HEK293 (cell line): ENCODE data around the gene B4GALT6.

Experiments used
- CTCF ChIA-PET: fragments of 350-600 bp; formaldehyde crosslinking; extraction: SDS; loops from one replicate; lab custom pipeline; 2021; ENCODE audit warnings: antibody characterized with exemption; lab: Yijun Ruan, JAX
- POLR2A ChIA-PET: fragments of 300-600 bp; formaldehyde crosslinking; extraction: SDS; loops from one replicate; lab custom pipeline; 2020; ENCODE audit warnings: antibody characterized with exemption, inconsistent platforms; lab: Yijun Ruan, JAX
- H3K27ac ChIP-seq: fragments of 200-500 bp; sonication (Bioruptor generic); 2 replicates; pipeline ENCODE4 v1.5.1; 2014; ENCODE audit warnings: low read depth, low read length, control low read depth, inconsistent platforms; ENCODE audit errors: extremely low read depth
- H3K36me3 ChIP-seq, 2 experiments: fragments of 200-500 bp in 1 of 2; sonication (Bioruptor generic) in 1 of 2; 1 replicate in 1 of 2; 2 replicates in 1 of 2; pipeline ENCODE4 v1.5.1; 2014 to 2017; ENCODE audit warnings: inconsistent platforms in 2 of 2, low read length in 2 of 2; ENCODE audit not compliant: control insufficient read depth in 2 of 2, insufficient read depth in 1 of 2
- H3K4me1 ChIP-seq: fragments of 200-500 bp; sonication (Bioruptor generic); 2 replicates; pipeline ENCODE4 v1.5.1; 2014; ENCODE audit warnings: mild to moderate bottlenecking, low read length, inconsistent platforms; ENCODE audit not compliant: control insufficient read depth, insufficient read depth
- H3K4me3 ChIP-seq: 2 replicates; pipeline ENCODE4 v1.5.1; 2011; ENCODE audit warnings: low read depth, mild to moderate bottlenecking, control low read depth, low read length, moderate library complexity
- H3K9me3 ChIP-seq: fragments of 200-500 bp; sonication (Bioruptor generic); 2 replicates; pipeline ENCODE4 v1.5.1; 2014; ENCODE audit warnings: low read depth, low read length, inconsistent platforms; ENCODE audit not compliant: control insufficient read depth, insufficient read depth
- EGR2 ChIP-seq: fragments of 450-650 bp; formaldehyde crosslinking; IDR thresholded peaks from 2 replicates; pipeline ENCODE4 v1.5.1; 2016; ENCODE audit warnings: low read depth, missing biosample characterization, missing genetic modification characterization
- GFI1B ChIP-seq: fragments of 450-650 bp; formaldehyde crosslinking; IDR thresholded peaks from 2 replicates; pipeline ENCODE4 v1.5.1; 2016; ENCODE audit warnings: missing biosample characterization, missing genetic modification characterization
- HOXD13 ChIP-seq: sonication (generic); formaldehyde crosslinking; IDR thresholded peaks from 2 replicates; pipeline ENCODE4 v1.8.0; 2022; ENCODE audit warnings: missing genetic modification reagents, borderline replicate concordance
- KLF1 ChIP-seq: fragments of 450-650 bp; formaldehyde crosslinking; IDR thresholded peaks from 2 replicates; pipeline ENCODE4 v1.5.1; 2016; ENCODE audit warnings: missing biosample characterization, missing genetic modification characterization
- KLF10 ChIP-seq: fragments of 450-650 bp; IDR thresholded peaks from 2 replicates; pipeline ENCODE4 v1.5.1; 2018; ENCODE audit warnings: missing biosample characterization, mild to moderate bottlenecking, missing genetic modification characterization
- OSR2 ChIP-seq: fragments of 450-650 bp; formaldehyde crosslinking; IDR thresholded peaks from 2 replicates; pipeline ENCODE4 v1.5.1; 2016; ENCODE audit warnings: missing biosample characterization, missing genetic modification characterization
- SCRT1 ChIP-seq: fragments of 450-650 bp; formaldehyde crosslinking; IDR thresholded peaks from 2 replicates; pipeline ENCODE4 v1.5.1; 2016; ENCODE audit warnings: missing biosample characterization, missing genetic modification characterization, borderline replicate concordance
- SETDB1 ChIP-seq: IDR thresholded peaks from one replicate; pipeline ENCODE4 v1.6.1; 2017; ENCODE audit warnings: mild to moderate bottlenecking, low read length, moderate library complexity, mixed read lengths; ENCODE audit not compliant: insufficient read length
- SP2 ChIP-seq: fragments of 450-650 bp; formaldehyde crosslinking; IDR thresholded peaks from 2 replicates; pipeline ENCODE4 v1.5.1; 2016; ENCODE audit warnings: missing biosample characterization, missing genetic modification characterization
- WT1 ChIP-seq: fragments of 450-650 bp; formaldehyde crosslinking; IDR thresholded peaks from 2 replicates; pipeline ENCODE4 v1.5.1; 2016; ENCODE audit warnings: missing biosample characterization, missing genetic modification characterization
- ZBTB20 ChIP-seq: fragments of 450-650 bp; formaldehyde crosslinking; IDR thresholded peaks from 2 replicates; pipeline ENCODE4 v1.5.1; 2016; ENCODE audit warnings: missing biosample characterization, missing genetic modification characterization
- ZBTB26 ChIP-seq: fragments of 450-650 bp; formaldehyde crosslinking; optimal IDR thresholded peaks from 2 replicates; pipeline ENCODE3; 2016; ENCODE audit warnings: missing biosample characterization, mild to moderate bottlenecking, missing genetic modification characterization
- ZFHX2 ChIP-seq: fragments of 450-650 bp; formaldehyde crosslinking; conservative IDR thresholded peaks from 2 replicates; pipeline ENCODE4 v1.5.1; 2016; ENCODE audit warnings: missing biosample characterization, missing genetic modification characterization
- ZFP37 ChIP-seq: fragments of 450-650 bp; formaldehyde crosslinking; IDR thresholded peaks from 2 replicates; pipeline ENCODE4 v1.5.1; 2016; ENCODE audit warnings: missing biosample characterization, missing genetic modification characterization
- ZNF140 ChIP-seq: fragments of 450-650 bp; formaldehyde crosslinking; IDR thresholded peaks from 2 replicates; pipeline ENCODE4 v1.5.1; 2016; ENCODE audit warnings: missing biosample characterization, missing genetic modification characterization
- ZNF19 ChIP-seq: fragments of 450-650 bp; formaldehyde crosslinking; IDR thresholded peaks from 2 replicates; pipeline ENCODE4; 2016; ENCODE audit warnings: missing biosample characterization, missing genetic modification characterization, low read depth
- ZNF23 ChIP-seq: fragments of 450-650 bp; formaldehyde crosslinking; IDR thresholded peaks from 2 replicates; pipeline ENCODE4 v1.5.1; 2016; ENCODE audit warnings: missing biosample characterization, missing genetic modification characterization, borderline replicate concordance
- ZNF24 ChIP-seq: fragments of 450-650 bp; formaldehyde crosslinking; IDR thresholded peaks from 2 replicates; pipeline ENCODE4 v1.5.1; 2016; ENCODE audit warnings: missing biosample characterization, missing genetic modification characterization
- ZNF26 ChIP-seq: fragments of 450-650 bp; formaldehyde crosslinking; IDR thresholded peaks from 2 replicates; pipeline ENCODE4 v1.5.1; 2016; ENCODE audit warnings: missing biosample characterization, missing genetic modification characterization
- ZNF366 ChIP-seq: fragments of 450-650 bp; formaldehyde crosslinking; conservative IDR thresholded peaks from 2 replicates; pipeline ENCODE4 v1.5.1; 2016; ENCODE audit warnings: missing biosample characterization, missing genetic modification characterization
- ZNF518A ChIP-seq: fragments of 450-650 bp; formaldehyde crosslinking; conservative IDR thresholded peaks from 2 replicates; pipeline ENCODE4 v1.5.1; 2016; ENCODE audit warnings: low read depth, missing biosample characterization, missing genetic modification characterization
- ZNF660 ChIP-seq: fragments of 450-650 bp; IDR thresholded peaks from 2 replicates; pipeline ENCODE4 v1.5.1; 2018; ENCODE audit warnings: missing biosample characterization, mild to moderate bottlenecking, missing genetic modification characterization
- ZNF768 ChIP-seq: fragments of 450-650 bp; formaldehyde crosslinking; IDR thresholded peaks from 2 replicates; pipeline ENCODE4 v1.5.1; 2018; ENCODE audit warnings: missing biosample characterization, mild to moderate bottlenecking, missing genetic modification characterization
- ZNF776 ChIP-seq: fragments of 450-650 bp; formaldehyde crosslinking; IDR thresholded peaks from 2 replicates; pipeline ENCODE4 v1.5.0; 2017; ENCODE audit warnings: missing biosample characterization, missing genetic modification characterization, borderline replicate concordance
- ZXDB ChIP-seq: fragments of 450-650 bp; formaldehyde crosslinking; IDR thresholded peaks from 2 replicates; pipeline ENCODE4 v1.5.1; 2016; ENCODE audit warnings: missing biosample characterization, missing genetic modification characterization
- TF ChIP-seq, protein P1 (sequence below): fragments of 450-650 bp; formaldehyde crosslinking; IDR thresholded peaks from 2 replicates; pipeline ENCODE4 v1.5.1; 2016; ENCODE audit warnings: missing biosample characterization, missing genetic modification characterization
- TF ChIP-seq, protein P2 (sequence below): fragments of 450-650 bp; formaldehyde crosslinking; IDR thresholded peaks from 2 replicates; pipeline ENCODE4 v1.5.1; 2016; ENCODE audit warnings: missing biosample characterization, missing genetic modification characterization

The B4GALT6 gene

GRCh38 chr18:31679133-31679742 is 5.1 kb downstream of the B4GALT6 start:
- H3K27ac ChIP-seq: no peak overlapping the region
- CTCF ChIA-PET: interaction anchor here (0.7 to 2.7 kb wide), 8 partner anchors 12 to 298 kb away, joined by 3 to 12 read pairs (median 4); no protein-coding TSS in a partner anchor
- no peaks in the 10 kb centered on the region for H3K36me3 ChIP-seq
- 0 out of 2 replicates have a peak, but pooled peaks have one; percentile 10 for TF ChIP-seq WT1
- peak; percentile 23 for TF ChIP-seq SETDB1
- TF ChIP-seq ZFP37 (tag by site-specific recombination): no peak
- 0 out of 2 replicates have a peak, but pooled peaks have one; percentile 19 for TF ChIP-seq GFI1B
- peak; percentile 83 for TF ChIP-seq ZFHX2 (tag by site-specific recombination)
- TF ChIP-seq ZNF19 (tag by site-specific recombination): no peak
- 0 out of 2 replicates have a peak, but pooled peaks have one; percentile 21 for TF ChIP-seq ZNF518A (tag by site-specific recombination)
- TF ChIP-seq SP2: no peak
- 0 out of 2 replicates have a peak, but pooled peaks have one; percentile 41 for TF ChIP-seq OSR2 (tag by site-specific recombination)
- no peak for TF ChIP-seq KLF10 (tag by site-specific recombination)
- TF ChIP-seq ZNF660 (tag by site-specific recombination): no peak
- TF ChIP-seq ZBTB26: no peak
- 0 out of 2 replicates have a peak, but pooled peaks have one; percentile 18 for TF ChIP-seq ZXDB
- TF ChIP-seq ZNF366 (tag by site-specific recombination): peak; percentile 31; the same call in 1 of the 2 replicates
- TF ChIP-seq EGR2: peak; percentile 67; the same call in 1 of the 2 replicates
- no peaks in the 10 kb centered on the region for H3K9me3 ChIP-seq
- H3K4me3 ChIP-seq: no peak overlapping the region
- POLR2A ChIA-PET: no interaction called here
- peaks cover 2% of the 10 kb centered on the region for H3K4me1 ChIP-seq

GRCh38 chr18:31678425-31678824 is 6.0 kb downstream of the B4GALT6 start:
- Histone ChIP-seq H3K27ac (no peak overlapping the region), H3K36me3 (no peaks in the 10 kb centered on the region), H3K4me3 (no peak overlapping the region), H3K4me1 (peaks cover 2% of the 10 kb centered on the region)
- POLR2A ChIA-PET: no interaction called here
- TF ChIP-seq ZNF24 (tag by site-specific recombination): no peak
- no peak for TF ChIP-seq SCRT1 (tag by site-specific recombination)
- TF ChIP-seq ZNF768 (tag by site-specific recombination): no peak
- TF ChIP-seq, protein P1, sequence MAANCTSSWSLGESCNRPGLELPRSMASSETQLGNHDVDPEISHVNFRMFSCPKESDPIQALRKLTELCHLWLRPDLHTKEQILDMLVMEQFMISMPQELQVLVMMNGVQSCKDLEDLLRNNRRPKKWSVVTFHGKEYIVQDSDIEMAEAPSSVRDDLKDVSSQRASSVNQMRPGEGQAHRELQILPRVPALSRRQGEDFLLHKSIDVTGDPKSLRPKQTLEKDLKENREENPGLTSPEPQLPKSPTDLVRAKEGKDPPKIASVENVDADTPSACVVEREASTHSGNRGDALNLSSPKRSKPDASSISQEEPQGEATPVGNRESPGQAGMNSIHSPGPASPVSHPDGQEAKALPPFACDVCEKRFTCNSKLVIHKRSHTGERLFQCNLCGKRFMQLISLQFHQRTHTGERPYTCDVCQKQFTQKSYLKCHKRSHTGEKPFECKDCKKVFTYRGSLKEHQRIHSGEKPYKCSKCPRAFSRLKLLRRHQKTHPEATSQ (tag by site-specific recombination): no peak
- no peak for TF ChIP-seq HOXD13 (CRISPR knock-in tag)
- TF ChIP-seq, protein P2, sequence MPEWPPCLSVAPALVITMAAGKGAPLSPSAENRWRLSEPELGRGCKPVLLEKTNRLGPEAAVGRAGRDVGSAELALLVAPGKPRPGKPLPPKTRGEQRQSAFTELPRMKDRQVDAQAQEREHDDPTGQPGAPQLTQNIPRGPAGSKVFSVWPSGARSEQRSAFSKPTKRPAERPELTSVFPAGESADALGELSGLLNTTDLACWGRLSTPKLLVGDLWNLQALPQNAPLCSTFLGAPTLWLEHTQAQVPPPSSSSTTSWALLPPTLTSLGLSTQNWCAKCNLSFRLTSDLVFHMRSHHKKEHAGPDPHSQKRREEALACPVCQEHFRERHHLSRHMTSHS (tag by site-specific recombination): no peak
- TF ChIP-seq ZNF776 (tag by site-specific recombination): no peak
- no peak for TF ChIP-seq KLF1 (tag by site-specific recombination)
- TF ChIP-seq ZNF140 (tag by site-specific recombination): no peak
- TF ChIP-seq ZNF23 (tag by site-specific recombination): no peak
- TF ChIP-seq ZBTB20: no peak
- TF ChIP-seq ZNF26: no peak
- TF ChIP-seq, all 188 proteins: peak for 0
- H3K9me3 ChIP-seq: no peaks in the 10 kb centered on the region
- CTCF ChIA-PET: interaction anchor here (0.6 to 2.0 kb wide), 3 partner anchors 12 to 708 kb away, joined by 3 to 5 read pairs (median 3); no protein-coding TSS in a partner anchor
